ENCODE measurements around the gene EPC2.

The EPC2 gene

GRCh38 chr2:148615381-148615841, 29.1 kb upstream of the EPC2 start:
- no peak for TF ChIP-seq REST (IDR thresholded peaks at IDR 0.05; ENCODE audit: insufficient replicate concordance, low read depth)
- TF ChIP-seq POLR2AphosphoS5 (IDR thresholded peaks at IDR 0.05; ENCODE audit: low read depth): no peak
- Histone ChIP-seq H3K27me3 (ENCODE audit: insufficient read depth, poor library complexity, severe bottlenecking) (no peaks in the 10 kb centered on the region), H3K4me3 (replicated peaks; ENCODE audit: insufficient read depth, low read length) (no peak overlapping the region), H3K27ac (replicated peaks) (no peak overlapping the region)
- no peak for DNase-seq (ENCODE audit: low read depth in 1 of 2, low spot score in 1 of 2)

GRCh38 chr2:148616662-148617061, 27.9 kb upstream of the EPC2 start:
- TF ChIP-seq SPI1 (IDR thresholded peaks at IDR 0.05; ENCODE audit: borderline replicate concordance, low read depth): no peak
- TF ChIP-seq GABPA (IDR thresholded peaks at IDR 0.05; ENCODE audit: low read depth): no peak
- no peak for TF ChIP-seq REST (IDR thresholded peaks at IDR 0.05; ENCODE audit: insufficient replicate concordance, low read depth)
- TF ChIP-seq POLR2AphosphoS5 (IDR thresholded peaks at IDR 0.05; ENCODE audit: low read depth): no peak
- no peak for TF ChIP-seq CTCF (IDR thresholded peaks at IDR 0.05; ENCODE audit: insufficient read depth, low read length)
- DNase-seq (ENCODE audit: low read depth in 1 of 2, low spot score in 1 of 2): no peak
- H3K27me3 ChIP-seq (ENCODE audit: insufficient read depth, poor library complexity, severe bottlenecking): no peaks in the 10 kb centered on the region
- H3K4me3 ChIP-seq (replicated peaks; ENCODE audit: insufficient read depth, low read length): no peak overlapping the region
- H3K27ac ChIP-seq (replicated peaks): no peak overlapping the region

GRCh38 chr2:148617219-148617618, 27.3 kb upstream of the EPC2 start:
- TF ChIP-seq POLR2AphosphoS5 (IDR thresholded peaks at IDR 0.05; ENCODE audit: low read depth) (no peak), CTCF (IDR thresholded peaks at IDR 0.05; ENCODE audit: insufficient read depth, low read length) (no peak)
- Histone ChIP-seq H3K27ac (replicated peaks) (no peak overlapping the region), H3K27me3 (ENCODE audit: insufficient read depth, poor library complexity, severe bottlenecking) (no peaks in the 10 kb centered on the region), H3K4me3 (replicated peaks; ENCODE audit: insufficient read depth, low read length) (no peak overlapping the region)
- DNase-seq (ENCODE audit: low read depth in 1 of 2, low spot score in 1 of 2): no peak

GRCh38 chr2:148619560-148620195, 24.9 kb upstream of the EPC2 start:
- Histone ChIP-seq H3K4me3 (replicated peaks; ENCODE audit: insufficient read depth, low read length) (no peak overlapping the region), H3K27me3 (ENCODE audit: insufficient read depth, poor library complexity, severe bottlenecking) (no peaks in the 10 kb centered on the region), H3K27ac (replicated peaks) (no peak overlapping the region)
- no peak for DNase-seq (ENCODE audit: low read depth in 1 of 2, low spot score in 1 of 2)
- TF ChIP-seq SPI1 (IDR thresholded peaks at IDR 0.05; ENCODE audit: borderline replicate concordance, low read depth): no peak
- TF ChIP-seq CTCF (IDR thresholded peaks at IDR 0.05; ENCODE audit: insufficient read depth, low read length): no peak
- TF ChIP-seq GABPA (IDR thresholded peaks at IDR 0.05; ENCODE audit: low read depth): no peak
- TF ChIP-seq REST (IDR thresholded peaks at IDR 0.05; ENCODE audit: insufficient replicate concordance, low read depth): no peak
- no peak for TF ChIP-seq POLR2AphosphoS5 (IDR thresholded peaks at IDR 0.05; ENCODE audit: low read depth)

Data from HL-60 (cell line).